CD4-positive, CD25-positive, alpha-beta regulatory T cell (primary cell): ENCODE results near the gene MEIS2. TPM values are rescaled to one million over a fixed set of nuclear protein-coding genes. Genes with fewer than 3 reads are reported as not detected.

Experiments used
- ATAC-seq, 2 donors: fragments of 150-1000 bp; cut with Tn5 transposase; one replicate each; pipeline ENCODE4 v1.10.0; 2021; ENCODE audit warnings: low read depth in 2 of 2, moderate number of reproducible peaks in 2 of 2, moderate library complexity in 1 of 2
- DNase-seq, 3 donors: peaks; one replicate each; pipeline versions ENCODE4 v3.0.0 to v3.0.0-alpha.2; 2012 to 2022; ENCODE audit warnings: mixed read lengths in 1 of 3
- H3K27ac ChIP-seq: one replicate; pipeline ENCODE4 v1.7.0; 2013; ENCODE audit warnings: mild to moderate bottlenecking, low read length; ENCODE audit not compliant: insufficient read depth, poor library complexity, severe bottlenecking
- H3K27me3 ChIP-seq: one replicate; pipeline ENCODE4 v1.7.0; 2013; ENCODE audit warnings: low read length; ENCODE audit not compliant: control insufficient read depth, insufficient read depth
- H3K36me3 ChIP-seq: one replicate; pipeline ENCODE4 v1.7.0; 2013; ENCODE audit warnings: mild to moderate bottlenecking, low read length, moderate library complexity; ENCODE audit not compliant: control insufficient read depth, insufficient read depth
- H3K4me1 ChIP-seq: 2 replicates; pipeline ENCODE4 v1.7.0; 2013; ENCODE audit warnings: mild to moderate bottlenecking, low read length; ENCODE audit not compliant: insufficient read depth, control insufficient read depth, poor library complexity, severe bottlenecking
- H3K4me3 ChIP-seq: one replicate; pipeline ENCODE4 v1.7.0; 2013; ENCODE audit warnings: low read depth, mild to moderate bottlenecking, low read length, moderate library complexity
- H3K9me3 ChIP-seq, 2 experiments: 1 replicate in 1 of 2; 2 replicates in 1 of 2; pipeline ENCODE4 v1.7.0; 2013; ENCODE audit warnings: low read length in 2 of 2, mild to moderate bottlenecking in 1 of 2, moderate library complexity in 1 of 2; ENCODE audit not compliant: control insufficient read depth in 2 of 2
- H3K27ac Mint-ChIP-seq, 3 donors: one replicate each; pipeline ENCODE4 v1.8.0; 2020 to 2022; ENCODE audit warnings: mild to moderate bottlenecking in 3 of 3, mixed read lengths in 3 of 3, moderate library complexity in 2 of 3
- H3K27me3 Mint-ChIP-seq: one replicate; pipeline ENCODE4 v1.8.0; 2022; ENCODE audit warnings: mild to moderate bottlenecking, mixed read lengths
- H3K36me3 Mint-ChIP-seq: one replicate; pipeline ENCODE4 v1.8.0; 2020; ENCODE audit warnings: mixed read lengths
- H3K4me1 Mint-ChIP-seq, 4 donors: one replicate each; pipeline ENCODE4 v1.8.0; 2020 to 2022; ENCODE audit warnings: mixed read lengths in 4 of 4, mild to moderate bottlenecking in 1 of 4
- H3K4me3 Mint-ChIP-seq, 4 donors: one replicate each; pipeline ENCODE4 v1.8.0; 2020 to 2022; ENCODE audit warnings: mild to moderate bottlenecking in 4 of 4, mixed read lengths in 4 of 4, moderate library complexity in 3 of 4
- H3K9me3 Mint-ChIP-seq, 7 donors: one replicate each; pipeline ENCODE4 v1.8.0; 2020 to 2022; ENCODE audit warnings: mixed read lengths in 7 of 7, mild to moderate bottlenecking in 3 of 7, moderate library complexity in 2 of 7
- polyA plus RNA-seq, 4 donors: library from polyadenylated mRNA; unstranded; fragments of 300-500 nt; fragmentation: Illumina TruSeq; gene quantifications; one replicate each; pipeline ENCODE4 v1.2.3, GENCODE V29; 2021
- total RNA-seq: library from RNA; stranded (reverse); gene quantifications from one replicate; pipeline ENCODE4 v1.2.3, GENCODE V29; 2022

Gene MEIS2
- total and polyA plus RNA-seq, 5 donors from 2014 or later: not detected

- H3K9me3 Mint-ChIP-seq: peaks cover 0 to 5% (median 0%) of the 10 kb centered on the region in 7 donors
- H3K27me3 Mint-ChIP-seq: peaks cover 4% of the 10 kb centered on the region
- H3K4me1 ChIP-seq: no peaks in the 10 kb centered on the region
- H3K4me3 Mint-ChIP-seq: no peak overlapping the region
- H3K4me1 Mint-ChIP-seq: no peaks in the 10 kb centered on the region
- H3K36me3 Mint-ChIP-seq: no peaks in the 10 kb centered on the region
- no peaks in the 10 kb centered on the region for H3K27me3 ChIP-seq
- no peak overlapping the region for H3K4me3 ChIP-seq
- H3K9me3 ChIP-seq: no peaks in the 10 kb centered on the region
- no peak for ATAC-seq
- no peak overlapping the region for H3K27ac ChIP-seq
- no peaks in the 10 kb centered on the region for H3K36me3 ChIP-seq
- H3K27ac Mint-ChIP-seq: no peak overlapping the region
- DNase-seq: no peak
Measured at GRCh38 chr15:37031198-37031597, 69.2 kb downstream of the MEIS2 start.

GRCh38 chr15:37028625-37029296 lies 71.6 kb downstream of the MEIS2 start:
- peaks cover 0 to 5% (median 2%) of the 10 kb centered on the region in 7 donors for H3K9me3 Mint-ChIP-seq
- Histone ChIP-seq H3K36me3 (no peaks in the 10 kb centered on the region), H3K27ac (no peak overlapping the region), H3K27me3 (no peaks in the 10 kb centered on the region), H3K4me3 (no peak overlapping the region), H3K9me3 (no peaks in the 10 kb centered on the region), H3K4me1 (no peaks in the 10 kb centered on the region)
- peaks cover 4% of the 10 kb centered on the region for H3K27me3 Mint-ChIP-seq
- H3K36me3 Mint-ChIP-seq: no peaks in the 10 kb centered on the region
- no peaks in the 10 kb centered on the region for H3K4me1 Mint-ChIP-seq
- ATAC-seq: no peak
- no peak overlapping the region for H3K27ac Mint-ChIP-seq
- no peak overlapping the region for H3K4me3 Mint-ChIP-seq
- DNase-seq: no peak

GRCh38 chr15:37020852-37021251 lies 79.5 kb downstream of the MEIS2 start:
- Mint-ChIP-seq H3K9me3 (peaks cover 0 to 5% (median 3%) of the 10 kb centered on the region in 7 donors), H3K4me3 (no peak overlapping the region), H3K4me1 (no peaks in the 10 kb centered on the region), H3K36me3 (no peaks in the 10 kb centered on the region), H3K27ac (no peak overlapping the region), H3K27me3 (no peaks in the 10 kb centered on the region)
- H3K27me3 ChIP-seq: no peaks in the 10 kb centered on the region
- ATAC-seq (no peak), DNase-seq (no peak)
- H3K36me3 ChIP-seq: no peaks in the 10 kb centered on the region
- no peak overlapping the region for H3K4me3 ChIP-seq
- no peaks in the 10 kb centered on the region for H3K9me3 ChIP-seq
- no peaks in the 10 kb centered on the region for H3K4me1 ChIP-seq
- no peak overlapping the region for H3K27ac ChIP-seq

- Histone ChIP-seq H3K27me3 (no peaks in the 10 kb centered on the region), H3K36me3 (no peaks in the 10 kb centered on the region), H3K9me3 (no peaks in the 10 kb centered on the region), H3K27ac (no peak overlapping the region), H3K4me3 (no peak overlapping the region), H3K4me1 (no peaks in the 10 kb centered on the region)
- no peaks in the 10 kb centered on the region for H3K27me3 Mint-ChIP-seq
- DNase-seq: no peak
- ATAC-seq: no peak
- H3K4me1 Mint-ChIP-seq: no peaks in the 10 kb centered on the region
- no peaks in the 10 kb centered on the region for H3K36me3 Mint-ChIP-seq
- H3K9me3 Mint-ChIP-seq: peaks cover 0 to 5% (median 3%) of the 10 kb centered on the region in 7 donors
- no peak overlapping the region for H3K4me3 Mint-ChIP-seq
- H3K27ac Mint-ChIP-seq: no peak overlapping the region
Measured at GRCh38 chr15:37019479-37020433, 80.6 kb downstream of the MEIS2 start.

GRCh38 chr15:37017031-37017625 lies 83.2 kb downstream of the MEIS2 start:
- Mint-ChIP-seq H3K27ac (no peak overlapping the region), H3K4me1 (no peaks in the 10 kb centered on the region), H3K9me3 (peaks cover 0 to 5% (median 3%) of the 10 kb centered on the region in 7 donors), H3K4me3 (no peak overlapping the region), H3K36me3 (no peaks in the 10 kb centered on the region), H3K27me3 (no peaks in the 10 kb centered on the region)
- no peak for DNase-seq
- ATAC-seq: no peak
- Histone ChIP-seq H3K27me3 (no peaks in the 10 kb centered on the region), H3K36me3 (no peaks in the 10 kb centered on the region), H3K4me1 (no peaks in the 10 kb centered on the region), H3K27ac (no peak overlapping the region), H3K9me3 (no peaks in the 10 kb centered on the region), H3K4me3 (no peak overlapping the region)

GRCh38 chr15:37016231-37016630 lies 84.1 kb downstream of the MEIS2 start:
- H3K27me3 ChIP-seq: no peaks in the 10 kb centered on the region
- H3K27me3 Mint-ChIP-seq: no peaks in the 10 kb centered on the region
- H3K9me3 Mint-ChIP-seq: peaks cover 0 to 5% (median 2%) of the 10 kb centered on the region in 7 donors
- H3K4me3 ChIP-seq: no peak overlapping the region
- no peak for DNase-seq
- no peaks in the 10 kb centered on the region for H3K4me1 ChIP-seq
- no peaks in the 10 kb centered on the region for H3K4me1 Mint-ChIP-seq
- no peak for ATAC-seq
- H3K27ac Mint-ChIP-seq: no peak overlapping the region
- no peak overlapping the region for H3K4me3 Mint-ChIP-seq
- H3K27ac ChIP-seq: no peak overlapping the region
- no peaks in the 10 kb centered on the region for H3K36me3 Mint-ChIP-seq
- H3K9me3 ChIP-seq: no peaks in the 10 kb centered on the region
- H3K36me3 ChIP-seq: no peaks in the 10 kb centered on the region

GRCh38 chr15:37015451-37015850 lies 84.9 kb downstream of the MEIS2 start:
- Mint-ChIP-seq H3K4me1 (no peaks in the 10 kb centered on the region), H3K36me3 (no peaks in the 10 kb centered on the region), H3K27ac (no peak overlapping the region), H3K27me3 (no peaks in the 10 kb centered on the region), H3K9me3 (peaks cover 0 to 5% (median 0%) of the 10 kb centered on the region in 7 donors), H3K4me3 (no peak overlapping the region)
- ATAC-seq (no peak), DNase-seq (no peak)
- H3K36me3 ChIP-seq: no peaks in the 10 kb centered on the region
- no peaks in the 10 kb centered on the region for H3K9me3 ChIP-seq
- H3K27me3 ChIP-seq: no peaks in the 10 kb centered on the region
- no peaks in the 10 kb centered on the region for H3K4me1 ChIP-seq
- H3K4me3 ChIP-seq: no peak overlapping the region
- H3K27ac ChIP-seq: no peak overlapping the region
